Loucy (cell line): ENCODE measurements around the gene CDNF.
A peak's percentile ranks its signal among the peaks of the same experiment; 100 is the strongest.

Experiments used
- H2AFZ ChIP-seq: fragments of 200-600 bp; sonication (generic); 2 replicates; pipeline ENCODE4 v1.6.0; 2016; ENCODE audit warnings: antibody characterized with exemption, mild to moderate bottlenecking, low read length, moderate library complexity
- H3F3A ChIP-seq: fragments of 200-600 bp; 2 replicates; pipeline ENCODE4 v1.6.0; 2016; ENCODE audit warnings: antibody characterized with exemption, low read depth, mild to moderate bottlenecking
- H3K27me3 ChIP-seq: fragments of 200-600 bp; sonication (generic); 2 replicates; pipeline ENCODE4 v1.6.1; 2014; ENCODE audit warnings: low read length, mild to moderate bottlenecking; ENCODE audit not compliant: insufficient read depth, poor library complexity, severe bottlenecking
- H3K36me3 ChIP-seq: fragments of 200-600 bp; sonication (generic); 2 replicates; pipeline ENCODE4 v1.6.1; 2016; ENCODE audit warnings: low read length; ENCODE audit not compliant: insufficient read depth
- H3K4me1 ChIP-seq: fragments of 200-600 bp; sonication (generic); 2 replicates; pipeline ENCODE4 v1.5.1; 2014; ENCODE audit warnings: low read length, mild to moderate bottlenecking; ENCODE audit not compliant: insufficient read depth, poor library complexity, severe bottlenecking
- H3K4me2 ChIP-seq: fragments of 200-600 bp; sonication (generic); 2 replicates; pipeline ENCODE4 v1.6.0; 2014; ENCODE audit warnings: antibody characterized with exemption, low read length, low read depth, mild to moderate bottlenecking; ENCODE audit not compliant: poor library complexity, severe bottlenecking
- H3K4me3 ChIP-seq: fragments of 200-600 bp; sonication (generic); 2 replicates; pipeline ENCODE4 v1.5.1; 2014; ENCODE audit warnings: low read length, mild to moderate bottlenecking, mixed read lengths; ENCODE audit not compliant: poor library complexity, severe bottlenecking
- H3K79me2 ChIP-seq: fragments of 200-600 bp; sonication (generic); 2 replicates; pipeline ENCODE4 v1.6.1; 2014; ENCODE audit warnings: low read length; ENCODE audit not compliant: insufficient read depth
- H3K9ac ChIP-seq: fragments of 200-600 bp; sonication (generic); 2 replicates; pipeline ENCODE4 v1.6.0; 2014; ENCODE audit warnings: mild to moderate bottlenecking, low read depth, low read length, moderate library complexity; ENCODE audit not compliant: poor library complexity, severe bottlenecking
- H3K9me2 ChIP-seq: fragments of 200-600 bp; sonication (generic); replicated peaks from 2 replicates; pipeline ENCODE4 v1.6.1; 2016; ENCODE audit warnings: low read depth, low read length, mixed read lengths
- H3K9me3 ChIP-seq: fragments of 200-600 bp; sonication (generic); 2 replicates; pipeline ENCODE4 v1.6.1; 2014; ENCODE audit warnings: mild to moderate bottlenecking, antibody characterized with exemption, low read length, low read depth; ENCODE audit not compliant: insufficient read depth
- H4K20me1 ChIP-seq: fragments of 200-600 bp; sonication (generic); 2 replicates; pipeline ENCODE4 v1.6.0; 2014; ENCODE audit warnings: antibody characterized with exemption, low read length, mild to moderate bottlenecking; ENCODE audit not compliant: insufficient read depth, poor library complexity, severe bottlenecking
- EZH2phosphoT487 ChIP-seq: fragments of 200-600 bp; IDR thresholded peaks from 2 replicates; pipeline ENCODE4 v1.6.1; 2018; ENCODE audit warnings: antibody characterized with exemption, mild to moderate bottlenecking, moderate library complexity, borderline replicate concordance
- TF ChIP-seq, protein P1 (sequence below): fragments of 200-600 bp; sonication (generic); conservative IDR thresholded peaks from 2 replicates; pipeline ENCODE4 v1.5.1; 2014; ENCODE audit warnings: mild to moderate bottlenecking, antibody characterized with exemption, low read length

Gene CDNF

DNA sequence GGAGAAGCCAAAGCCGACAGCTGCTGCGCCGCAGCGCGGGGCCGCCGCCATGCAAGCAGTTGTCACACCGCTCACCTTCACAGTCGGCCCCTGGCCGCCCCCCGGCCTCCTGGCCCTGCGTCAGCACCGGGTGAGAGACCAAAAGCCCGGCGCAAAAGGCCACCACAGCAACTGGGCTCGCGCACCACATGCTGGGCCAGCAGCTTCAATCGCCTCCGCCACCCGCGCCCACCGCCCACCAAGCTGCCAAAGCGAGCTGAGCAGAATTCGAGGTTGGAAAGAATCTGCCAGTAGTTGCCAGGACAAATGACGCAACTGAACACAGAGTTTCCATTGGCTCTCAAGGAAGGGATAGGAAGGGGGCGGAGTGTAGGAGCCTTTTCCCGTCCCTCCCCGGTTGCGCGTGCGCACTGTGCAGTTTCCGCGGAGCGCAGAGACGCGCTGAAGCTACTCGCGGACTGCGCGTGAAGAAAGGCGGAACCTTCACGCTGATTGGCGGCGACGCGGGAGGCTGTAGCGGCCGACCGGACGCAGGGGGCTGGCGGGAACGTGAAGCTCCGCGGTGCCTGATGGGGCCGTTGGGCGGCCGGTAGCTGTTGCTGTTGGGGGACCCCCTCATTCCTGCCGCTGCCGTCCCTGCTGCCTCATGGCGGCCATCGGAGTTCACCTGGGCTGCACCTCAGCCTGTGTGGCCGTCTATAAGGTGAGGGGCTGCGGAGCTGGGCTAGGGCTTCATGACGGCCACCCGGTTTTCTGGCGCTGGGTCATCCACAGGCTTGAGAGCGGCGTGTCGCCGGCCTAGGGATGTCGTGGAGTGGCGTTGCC lies at the start of gene CDNF, which contains the start of the genes HSPA14 and MSANTD7:
Gene CDNF, minus strand, starts transcription at position 281 of the 825 bp plus-strand sequence. Its CDS starts 91 bp downstream, at position 190.
Gene HSPA14, plus strand, starts transcription at position 550 of the 825 bp plus-strand sequence. Its CDS starts 97 bp downstream, at position 647.
Gene MSANTD7, plus strand, starts transcription at position 550 of the 825 bp plus-strand sequence. CDS start 3,979 bp downstream, outside the sequence.
- H3K9ac ChIP-seq, result peak within 1 kb of the TSS; percentile 98
- H3K4me1 ChIP-seq, result peaks cover 26% of the 10 kb centered on the region
- peaks cover 41% of the 10 kb centered on the region for H4K20me1 ChIP-seq

DNA sequence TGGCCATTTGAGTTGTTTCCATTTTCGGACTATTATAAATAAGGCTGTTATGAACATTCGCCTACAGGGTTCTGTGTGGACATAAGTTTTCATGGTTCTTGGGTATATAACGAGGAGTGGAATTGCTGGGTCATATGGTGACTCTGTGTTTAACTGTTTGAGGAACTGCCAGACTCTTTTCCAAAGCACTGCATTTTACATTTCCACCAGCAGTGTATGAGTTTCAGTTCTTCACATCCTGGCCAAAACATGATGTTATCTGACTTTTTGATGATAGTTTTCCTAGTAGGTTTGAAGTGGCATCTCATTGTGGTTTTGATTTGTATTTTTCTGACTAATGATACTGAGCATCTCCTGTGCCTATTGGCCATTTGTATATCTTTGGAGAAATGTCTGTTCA lies 46.2 kb upstream of the CDNF start:
- Histone ChIP-seq H3K27me3 (no peaks in the 10 kb centered on the region), H3K9me2 (no peaks in the 10 kb centered on the region), H3K4me3 (peak overlapping the region; percentile 35), H3K4me2 (peak overlapping the region; percentile 76), H3K9ac (no peak overlapping the region), H3K9me3 (no peaks in the 10 kb centered on the region), H3K79me2 (peaks cover 100% of the 10 kb centered on the region), H3K4me1 (peaks cover 63% of the 10 kb centered on the region), H2AFZ (no peak overlapping the region), H3F3A (no peaks in the 10 kb centered on the region), H3K36me3 (peaks cover 13% of the 10 kb centered on the region), H4K20me1 (peaks cover 82% of the 10 kb centered on the region)
- TF ChIP-seq, protein P1, sequence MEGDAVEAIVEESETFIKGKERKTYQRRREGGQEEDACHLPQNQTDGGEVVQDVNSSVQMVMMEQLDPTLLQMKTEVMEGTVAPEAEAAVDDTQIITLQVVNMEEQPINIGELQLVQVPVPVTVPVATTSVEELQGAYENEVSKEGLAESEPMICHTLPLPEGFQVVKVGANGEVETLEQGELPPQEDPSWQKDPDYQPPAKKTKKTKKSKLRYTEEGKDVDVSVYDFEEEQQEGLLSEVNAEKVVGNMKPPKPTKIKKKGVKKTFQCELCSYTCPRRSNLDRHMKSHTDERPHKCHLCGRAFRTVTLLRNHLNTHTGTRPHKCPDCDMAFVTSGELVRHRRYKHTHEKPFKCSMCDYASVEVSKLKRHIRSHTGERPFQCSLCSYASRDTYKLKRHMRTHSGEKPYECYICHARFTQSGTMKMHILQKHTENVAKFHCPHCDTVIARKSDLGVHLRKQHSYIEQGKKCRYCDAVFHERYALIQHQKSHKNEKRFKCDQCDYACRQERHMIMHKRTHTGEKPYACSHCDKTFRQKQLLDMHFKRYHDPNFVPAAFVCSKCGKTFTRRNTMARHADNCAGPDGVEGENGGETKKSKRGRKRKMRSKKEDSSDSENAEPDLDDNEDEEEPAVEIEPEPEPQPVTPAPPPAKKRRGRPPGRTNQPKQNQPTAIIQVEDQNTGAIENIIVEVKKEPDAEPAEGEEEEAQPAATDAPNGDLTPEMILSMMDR, result no peak
- TF ChIP-seq EZH2phosphoT487, result no peak

More for the DNA sequence above, at the start of gene CDNF, which contains the start of the genes HSPA14 and MSANTD7:
- Histone ChIP-seq H3K27me3 (no peaks in the 10 kb centered on the region), H3K9me2 (no peaks in the 10 kb centered on the region), H3K4me3 (peak within 1 kb of the TSS; percentile 85), H3K4me2 (peak within 1 kb of the TSS; percentile 96), H3K79me2 (peaks cover 48% of the 10 kb centered on the region), H3F3A (no peaks in the 10 kb centered on the region), H3K36me3 (peaks cover 30% of the 10 kb centered on the region; the same call in 1 of the 2 replicates), H3K9me3 (no peaks in the 10 kb centered on the region), H2AFZ (peak within 1 kb of the TSS; percentile 96)
- TF ChIP-seq, protein P1, result no peak
- no peak for TF ChIP-seq EZH2phosphoT487

DNA sequence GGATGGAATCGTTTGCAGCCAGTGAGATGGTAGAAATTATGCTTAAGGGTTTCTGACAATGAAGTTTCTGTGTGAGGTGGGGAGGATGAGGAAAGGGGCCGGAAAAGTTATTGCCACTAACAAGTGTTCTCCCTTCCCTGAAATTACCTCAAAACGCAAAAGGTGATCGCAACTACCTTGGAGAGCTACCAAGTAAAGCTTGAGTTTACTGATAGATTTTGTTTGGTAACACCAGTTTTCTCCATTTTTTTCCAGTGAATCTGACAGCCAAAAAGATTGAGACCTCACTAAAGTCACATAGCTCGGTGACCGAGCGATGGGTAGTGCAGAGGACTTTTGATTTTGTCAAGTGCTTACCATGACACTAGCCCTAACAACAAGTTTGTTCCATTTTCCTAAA lies 42.4 kb upstream of the CDNF start:
- Histone ChIP-seq H3K4me3 (peak overlapping the region; percentile 92), H4K20me1 (peaks cover 65% of the 10 kb centered on the region), H3K9me2 (no peaks in the 10 kb centered on the region), H3K79me2 (peaks cover 95% of the 10 kb centered on the region), H3F3A (no peaks in the 10 kb centered on the region), H3K27me3 (no peaks in the 10 kb centered on the region), H3K9me3 (no peaks in the 10 kb centered on the region), H3K9ac (peak overlapping the region; percentile 97), H3K4me2 (peak overlapping the region; percentile 76), H2AFZ (no peak overlapping the region), H3K36me3 (no peaks in the 10 kb centered on the region), H3K4me1 (peaks cover 55% of the 10 kb centered on the region)
- no peak for TF ChIP-seq EZH2phosphoT487
- TF ChIP-seq, protein P1, result no peak
